GM19043 (cell line): ENCODE results near the gene TNS3.

ENCODE experiments used
- ATAC-seq: cut with Tn5 transposase; IDR thresholded peaks from one replicate; pipeline ENCODE4 v1.9.1; 2021; ENCODE audit warnings: low read depth; ENCODE audit not compliant: unreplicated experiment

Gene TNS3

GRCh38 chr7:47529405-47529804, 52.5 kb downstream of the TNS3 start:
- no peak for ATAC-seq

GRCh38 chr7:47528471-47528870, 53.4 kb downstream of the TNS3 start:
- no peak for ATAC-seq

GRCh38 chr7:47526466-47526865, 55.4 kb downstream of the TNS3 start:
- no peak for ATAC-seq

DNA sequence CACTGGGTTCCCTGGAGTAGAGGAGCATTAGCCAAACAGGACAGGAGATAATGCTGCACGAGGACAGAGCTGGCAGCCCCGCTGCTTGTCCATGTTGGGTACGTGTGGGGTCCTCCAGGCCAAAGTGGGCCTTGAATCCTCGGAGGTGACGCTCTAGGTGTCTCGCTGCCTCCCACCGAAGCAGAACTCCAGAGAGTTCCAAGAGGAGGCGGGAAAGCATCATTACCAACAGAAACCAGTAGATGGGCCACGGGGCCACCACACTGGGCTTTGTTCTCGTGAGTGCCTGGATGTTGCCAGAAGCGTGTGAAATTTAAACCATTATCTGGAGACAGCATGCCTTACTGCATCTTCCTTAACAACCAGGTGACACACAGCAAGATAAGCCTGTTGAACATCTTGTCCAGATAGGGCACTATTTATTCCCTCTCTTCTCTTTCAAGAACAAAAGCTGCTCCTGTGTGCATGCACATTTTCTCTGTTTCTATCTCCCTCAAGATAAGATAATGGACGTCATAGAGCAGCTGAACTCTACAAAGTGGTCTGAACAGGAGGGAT, 56.8 kb downstream of the TNS3 start:
- no peak for ATAC-seq

GRCh38 chr7:47523401-47523800, 58.5 kb downstream of the TNS3 start:
- no peak for ATAC-seq

DNA sequence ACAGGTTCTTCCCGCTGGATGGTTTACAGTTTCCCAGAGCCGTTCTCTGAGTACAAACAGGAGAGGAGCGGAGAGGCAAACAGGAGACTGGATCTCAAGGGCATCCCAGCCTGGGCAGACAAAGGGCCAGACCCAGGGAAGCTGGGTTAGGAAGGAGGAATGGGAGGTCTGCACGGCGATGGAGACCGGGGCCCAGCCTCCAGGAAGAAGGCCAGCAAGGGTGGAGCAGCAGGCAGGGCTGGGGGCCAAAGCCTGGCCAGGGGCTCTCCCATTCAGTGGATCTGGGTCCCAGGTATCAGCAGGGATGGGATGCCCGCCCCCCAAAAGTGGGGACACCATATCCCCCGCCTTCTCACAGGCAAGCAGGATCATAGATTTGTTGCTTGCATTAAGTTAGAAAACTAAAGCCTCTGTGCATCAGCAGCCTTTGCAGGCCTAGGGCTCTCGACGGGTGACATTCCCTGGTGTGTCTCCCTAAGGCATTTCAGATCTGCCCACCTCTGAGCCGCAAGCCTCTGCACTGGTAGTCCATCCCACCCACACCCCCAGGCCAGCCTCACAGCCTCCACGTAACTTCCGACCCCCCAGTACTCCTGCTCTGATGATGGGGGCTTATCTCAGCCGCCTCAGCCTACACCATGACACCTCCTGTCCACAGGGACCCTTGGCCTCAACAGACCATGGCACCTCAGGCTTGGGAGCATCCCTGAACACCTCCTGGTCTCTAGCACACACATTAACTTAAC, 59.9 kb downstream of the TNS3 start:
- no peak for ATAC-seq

DNA sequence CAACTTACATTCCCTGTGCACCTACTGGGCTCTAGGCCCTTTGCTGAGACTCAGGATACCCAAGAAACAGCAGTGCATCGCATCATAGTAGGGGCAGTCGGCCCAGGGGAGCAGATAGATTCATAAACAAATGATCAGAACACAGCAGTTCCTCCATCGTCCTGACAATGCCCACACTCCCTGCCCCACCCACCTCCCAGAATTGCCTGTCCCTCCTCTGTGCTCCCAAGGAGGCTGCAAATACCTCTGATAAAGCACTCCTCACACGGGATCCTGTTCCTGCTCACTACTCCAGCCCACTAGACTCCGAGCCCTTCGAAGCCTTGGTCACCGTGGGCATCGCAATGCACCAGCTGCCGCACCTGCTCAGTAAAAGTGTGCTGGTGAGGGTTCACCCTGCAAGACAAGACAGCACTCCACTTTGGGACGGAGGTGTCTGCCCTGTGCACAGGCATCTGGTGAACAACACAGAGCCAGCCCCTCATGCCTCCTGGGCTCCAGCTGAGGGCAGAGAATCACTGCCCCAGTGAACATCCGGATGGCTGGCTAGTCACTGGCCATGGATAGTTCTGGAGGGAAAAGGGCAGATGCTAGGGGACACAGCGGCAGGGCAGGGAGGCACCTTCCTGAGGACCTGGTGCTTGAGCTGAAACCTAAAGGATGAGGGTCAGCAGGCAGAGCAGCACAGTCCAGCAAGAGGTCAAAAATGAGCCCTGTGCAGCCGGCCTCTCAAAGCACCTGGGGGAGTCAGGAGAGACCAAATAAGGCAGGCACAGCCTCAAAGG, 60.7 kb downstream of the TNS3 start:
- no peak for ATAC-seq

GRCh38 chr7:47520406-47520805, 61.5 kb downstream of the TNS3 start:
- ATAC-seq: no peak

- ATAC-seq: no peak
Measured at GRCh38 chr7:47518827-47519226, 63.1 kb downstream of the TNS3 start.

DNA sequence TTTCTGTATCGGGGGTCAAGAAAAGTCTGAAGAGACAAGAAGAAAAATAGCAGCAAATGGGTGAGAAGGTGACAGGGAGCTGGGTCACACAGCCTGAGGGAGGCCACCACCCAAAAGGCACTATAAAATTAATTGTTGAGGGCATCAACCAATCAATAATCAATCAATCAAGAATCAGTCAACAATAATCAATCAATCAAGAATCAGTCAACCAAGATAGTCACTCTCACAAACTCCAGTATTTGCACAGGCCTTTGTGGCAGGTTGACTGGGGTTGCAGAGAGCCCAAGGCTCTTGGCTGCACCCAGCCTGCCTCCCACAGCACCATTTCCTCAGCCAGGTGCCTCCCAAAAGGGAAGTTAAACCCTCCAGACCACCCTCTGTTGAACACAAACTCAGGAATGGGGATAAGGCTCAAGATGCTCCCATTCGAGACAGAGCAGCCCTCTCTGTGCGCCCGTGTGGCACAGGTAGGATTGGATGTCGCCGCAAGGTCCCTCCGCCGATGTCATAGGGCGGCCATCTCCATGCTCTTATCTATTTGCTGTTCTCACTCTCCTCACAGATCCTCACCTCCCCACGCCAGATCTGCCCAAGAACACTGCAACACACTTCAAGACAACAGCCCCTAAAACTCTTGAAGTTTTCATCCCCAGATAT, 64.0 kb downstream of the TNS3 start:
- no peak for ATAC-seq

DNA sequence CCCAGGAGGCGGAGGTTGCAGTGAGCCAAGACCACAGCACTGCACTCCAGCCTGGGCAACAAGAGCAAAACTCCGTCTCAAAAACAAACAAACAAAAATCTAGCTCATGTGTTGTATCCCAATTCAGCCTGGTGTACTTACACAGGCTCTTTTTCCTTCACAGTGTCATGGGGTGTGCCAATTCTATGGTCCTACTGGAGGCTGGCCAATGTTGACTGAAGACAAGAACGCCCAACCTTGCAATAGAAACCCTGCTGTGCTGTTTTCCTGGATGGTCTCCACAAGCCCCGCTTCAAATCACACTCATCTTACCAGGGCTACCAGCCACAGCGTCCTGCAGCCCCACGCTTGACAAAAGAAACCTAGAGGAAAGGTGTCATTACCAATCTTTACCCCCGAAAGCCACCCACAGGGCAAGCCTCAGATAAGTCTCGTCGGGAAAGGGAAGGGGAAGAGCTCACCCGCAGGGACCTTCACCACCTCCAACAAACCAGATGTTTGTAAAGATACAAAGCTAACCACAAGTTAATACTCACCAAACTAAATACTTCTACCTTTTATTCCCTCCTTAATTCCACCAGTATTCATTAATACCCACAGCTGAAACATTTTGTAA, 64.8 kb downstream of the TNS3 start:
- ATAC-seq: no peak

- no peak for ATAC-seq
Measured at GRCh38 chr7:47516386-47516785, 65.5 kb downstream of the TNS3 start.

DNA sequence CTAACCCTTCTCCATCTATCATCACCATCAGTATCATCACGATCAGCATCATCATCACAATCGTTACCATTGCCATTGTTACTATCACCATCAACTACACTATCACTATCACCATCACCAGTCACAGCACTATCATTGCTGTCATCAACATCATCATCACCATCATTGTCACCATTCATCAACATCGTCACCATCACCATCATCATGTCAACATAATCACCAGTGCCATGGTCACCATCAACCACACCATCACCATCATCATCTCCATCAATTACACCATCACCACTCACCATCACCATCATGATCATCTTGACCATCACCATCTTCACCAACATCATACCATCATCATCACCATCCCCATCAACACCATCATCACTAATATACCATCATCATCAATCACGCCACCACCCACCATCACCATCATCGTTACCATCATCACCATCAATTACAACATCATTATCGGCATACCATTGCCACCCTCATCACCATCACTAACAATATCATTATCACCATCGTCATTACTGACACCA, 66.5 kb downstream of the TNS3 start:
- no peak for ATAC-seq

GRCh38 chr7:47514818-47515217, 67.1 kb downstream of the TNS3 start:
- no peak for ATAC-seq

DNA sequence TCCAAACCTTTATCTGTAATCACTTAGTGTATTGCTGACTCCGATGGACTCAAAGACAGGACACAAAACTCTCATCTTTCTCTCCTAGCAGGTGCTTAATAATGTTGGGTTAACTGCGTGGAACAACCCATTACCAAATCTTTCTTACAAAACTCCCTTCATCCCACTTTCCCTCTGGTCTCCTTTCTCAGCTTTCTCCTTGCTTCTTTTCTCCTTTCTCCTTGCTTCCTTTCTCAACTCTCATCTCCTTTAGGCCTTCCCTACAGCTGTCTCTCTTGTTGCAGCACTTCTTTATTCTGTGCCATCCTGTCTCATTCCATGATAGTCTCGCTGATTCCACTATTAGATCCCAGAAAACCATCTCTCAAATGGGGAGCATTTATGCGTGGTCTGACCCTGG, 67.5 kb downstream of the TNS3 start:
- ATAC-seq: no peak

GRCh38 chr7:47513741-47514241, 68.1 kb downstream of the TNS3 start:
- no peak for ATAC-seq

DNA sequence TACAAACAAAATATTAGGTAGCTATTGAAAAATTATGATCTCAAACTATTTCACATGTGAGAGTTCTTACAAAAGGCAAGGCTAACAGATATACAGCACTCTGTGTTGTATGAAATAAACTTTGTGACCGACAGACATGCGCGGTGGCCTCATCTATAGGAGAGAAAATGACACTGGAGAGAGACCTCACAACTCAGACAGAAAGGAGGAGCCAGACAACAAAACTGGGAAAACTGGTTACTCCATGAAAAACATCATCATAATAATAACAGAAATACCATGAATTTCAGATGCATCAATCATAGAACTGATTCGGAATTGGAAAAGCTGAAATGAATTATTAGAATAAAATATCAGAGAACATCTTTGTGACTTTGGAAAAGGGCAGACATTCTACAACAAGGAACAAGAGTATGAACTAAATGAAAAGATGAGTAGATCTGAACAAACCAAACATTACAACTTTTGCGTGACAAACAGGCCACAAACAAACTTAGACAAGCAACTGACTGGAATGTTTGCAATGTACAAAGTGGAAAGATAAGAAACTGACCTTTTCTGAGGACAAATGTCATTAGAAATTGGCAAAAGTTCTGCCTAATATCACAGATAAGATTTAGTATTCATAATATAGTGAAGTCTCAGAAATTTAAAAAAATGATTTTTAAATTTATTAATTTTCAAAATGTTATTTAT, 69.3 kb downstream of the TNS3 start:
- no peak for ATAC-seq

GRCh38 chr7:47511699-47512370, 70.1 kb downstream of the TNS3 start:
- no peak for ATAC-seq

- ATAC-seq: no peak
Measured at GRCh38 chr7:47510786-47511185, 71.1 kb downstream of the TNS3 start.
